Activated CD8-positive, alpha-beta memory T cell treated with anti-CD3 and anti-CD28 coated beads, Interleukin-2, amount 50 U/mL, for 48 hours (primary cell): Measurements from ENCODE around the gene ZNF385D.
"Not testable (repeated sequence)": the region's sequence is repeated elsewhere in the genome, so short reads cannot be mapped to it uniquely, and the experiment has no call there.

Experiments
- DNase-seq: peaks from one replicate; pipeline ENCODE4 v3.0.0-alpha.2; 2020

The ZNF385D gene

DNA sequence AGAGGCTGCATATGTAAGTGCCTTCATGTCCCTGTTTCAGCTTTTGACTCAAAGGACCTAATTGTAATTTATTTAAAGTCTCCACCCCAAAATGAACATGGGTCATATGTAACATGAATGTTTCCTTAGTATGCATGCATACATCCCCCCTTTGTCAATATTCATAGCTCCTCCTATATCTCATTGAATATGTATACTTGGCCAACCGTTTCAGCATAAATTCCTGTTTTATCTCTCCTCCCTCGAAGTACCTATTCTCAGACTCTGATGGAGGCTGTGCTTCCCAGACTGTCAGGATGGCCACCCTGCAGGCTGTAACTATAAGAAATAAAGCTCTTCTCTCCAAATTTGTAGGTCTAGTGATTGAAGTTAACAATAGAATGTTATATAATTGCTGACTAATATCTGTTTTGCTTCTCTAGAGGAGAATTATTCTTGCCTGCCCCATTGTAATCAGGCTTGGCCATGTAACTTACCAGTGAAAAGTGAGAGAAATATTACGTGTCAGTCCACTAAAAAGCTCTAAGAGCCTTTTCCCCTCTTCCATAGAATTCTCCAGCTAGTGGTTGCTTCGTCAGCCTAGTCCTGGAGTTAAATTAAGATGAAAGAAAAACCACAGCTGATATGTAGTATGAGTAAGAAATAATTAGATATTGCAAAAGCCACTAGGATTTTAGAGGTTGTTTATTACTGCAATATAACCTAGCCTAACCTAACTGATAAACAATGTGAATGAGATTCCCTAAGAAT lies 245.1 kb downstream of the ZNF385D start:
- no peak for DNase-seq

DNA sequence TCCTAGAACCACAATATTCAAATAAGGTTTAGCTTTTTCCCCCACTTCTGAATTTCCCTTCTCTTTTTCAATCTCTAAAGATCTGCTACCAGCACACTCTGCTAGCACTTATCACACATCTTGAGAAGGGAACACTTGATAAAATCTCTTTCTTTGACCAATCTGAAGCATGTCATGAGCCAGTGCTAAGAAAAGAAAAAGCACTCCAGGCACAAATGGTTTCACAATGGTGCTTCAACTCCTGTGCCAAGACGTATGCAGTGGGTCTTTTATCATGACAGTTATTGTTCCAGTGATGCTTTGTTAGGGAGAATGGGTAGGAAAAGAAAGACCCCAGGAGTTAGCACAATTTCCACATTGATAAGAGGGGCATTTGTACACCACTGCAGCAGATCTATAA lies 248.4 kb downstream of the ZNF385D start:
- no peak for DNase-seq

DNA sequence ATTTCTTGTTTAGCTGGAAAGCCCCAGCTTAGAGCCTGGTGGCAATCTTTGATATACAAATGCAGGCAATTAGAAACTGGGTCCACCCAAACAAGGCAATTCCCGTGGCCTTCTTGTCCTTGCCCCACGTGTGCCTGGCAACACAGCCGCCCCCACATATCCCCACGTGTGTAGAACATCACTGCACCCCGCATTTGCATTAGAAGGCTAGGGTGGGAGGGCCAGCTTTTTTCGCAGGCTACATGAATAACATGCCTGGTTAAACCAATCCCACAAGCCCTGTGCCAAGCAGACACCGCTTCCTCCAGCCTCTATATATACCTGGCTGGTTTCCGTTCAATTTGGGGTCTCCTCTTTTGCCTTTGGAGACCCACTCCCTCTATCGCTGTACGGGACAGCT lies 250.2 kb downstream of the ZNF385D start:
- no peak for DNase-seq

- DNase-seq = not testable (repeated sequence)
Observed at GRCh38 chr3:21490671-21491070, 260.3 kb downstream of the ZNF385D start.

- no peak for DNase-seq
Observed at GRCh38 chr3:21487520-21487919, 263.5 kb downstream of the ZNF385D start.

DNA sequence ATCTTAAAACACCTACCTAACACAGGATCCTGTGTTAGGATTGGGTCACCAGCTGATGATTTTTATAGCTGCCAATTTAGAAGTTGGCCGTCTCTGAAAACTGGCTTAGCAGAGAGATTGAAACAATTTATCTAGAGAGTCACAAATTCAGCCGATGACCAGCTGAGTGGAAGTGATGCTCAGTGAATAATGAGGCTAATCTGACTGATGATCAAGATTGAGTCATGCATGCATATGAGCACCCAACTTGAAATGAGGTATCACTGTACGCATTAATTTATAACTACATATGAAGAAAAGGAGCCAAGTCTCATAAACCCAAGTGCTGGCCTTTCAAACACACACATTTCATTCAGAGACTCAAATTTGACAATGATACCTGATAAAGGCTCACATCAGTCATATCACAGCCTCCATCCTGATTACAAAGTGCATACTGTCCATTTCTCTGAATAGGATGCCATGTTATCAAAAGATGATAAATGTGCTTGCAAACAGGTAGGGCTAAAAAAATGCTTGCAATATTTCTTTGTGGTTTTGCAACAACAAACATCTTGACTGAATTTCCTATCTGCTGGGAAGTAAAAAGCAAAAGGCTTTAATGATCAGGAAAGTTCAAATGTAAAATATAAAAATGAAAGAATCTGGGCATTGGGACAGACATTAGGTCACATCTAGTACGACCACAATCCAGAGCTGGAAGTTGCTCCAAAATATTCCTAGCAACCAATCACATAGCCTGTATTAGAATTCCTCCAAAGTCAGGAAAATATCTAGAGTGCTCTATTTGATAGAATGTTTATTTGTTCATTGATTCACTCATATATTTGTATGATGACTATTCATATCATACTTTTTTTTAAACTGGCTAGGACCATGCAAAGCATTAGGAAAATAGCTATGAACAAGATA lies 264.7 kb downstream of the ZNF385D start:
- DNase-seq = not testable (repeated sequence)

- no peak for DNase-seq
Observed at GRCh38 chr3:21484828-21485144, 266.2 kb downstream of the ZNF385D start.

DNA sequence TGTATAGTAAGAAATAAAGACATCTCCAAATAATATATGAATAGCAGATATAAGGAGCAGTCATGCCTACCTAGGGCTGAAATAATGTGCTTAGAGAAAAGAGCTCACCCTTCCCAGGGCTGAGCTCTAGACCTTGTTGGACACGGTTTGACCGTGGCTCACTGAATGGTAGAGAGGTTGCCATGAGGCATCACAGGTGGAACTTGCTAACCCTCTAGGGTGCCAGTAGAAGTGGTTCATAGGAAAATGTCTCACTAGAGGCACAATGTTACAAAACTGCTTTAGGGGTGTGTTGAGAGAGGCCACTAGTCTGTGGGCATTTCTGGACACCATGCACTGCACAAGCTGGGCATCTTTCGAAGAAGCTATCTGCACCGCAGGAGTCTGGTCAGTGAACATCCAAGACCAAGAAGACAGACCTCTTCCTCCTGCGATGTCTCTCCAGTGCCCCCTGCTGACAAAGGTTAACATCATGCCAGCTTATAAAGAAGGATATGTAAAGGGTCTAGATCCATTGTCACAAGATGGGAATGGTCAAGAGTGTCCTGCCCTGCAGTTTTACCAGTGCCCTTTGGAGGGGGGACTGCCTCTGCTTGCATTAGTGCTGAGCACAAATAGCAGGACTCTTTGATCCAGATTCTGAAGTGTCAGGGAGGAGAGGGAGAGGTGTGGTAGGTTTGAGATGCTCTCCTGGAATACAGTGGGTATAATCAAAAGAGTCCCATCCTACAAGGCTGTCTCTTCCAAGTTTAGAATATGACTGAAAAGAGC lies 266.8 kb downstream of the ZNF385D start:
- DNase-seq = no peak

DNA sequence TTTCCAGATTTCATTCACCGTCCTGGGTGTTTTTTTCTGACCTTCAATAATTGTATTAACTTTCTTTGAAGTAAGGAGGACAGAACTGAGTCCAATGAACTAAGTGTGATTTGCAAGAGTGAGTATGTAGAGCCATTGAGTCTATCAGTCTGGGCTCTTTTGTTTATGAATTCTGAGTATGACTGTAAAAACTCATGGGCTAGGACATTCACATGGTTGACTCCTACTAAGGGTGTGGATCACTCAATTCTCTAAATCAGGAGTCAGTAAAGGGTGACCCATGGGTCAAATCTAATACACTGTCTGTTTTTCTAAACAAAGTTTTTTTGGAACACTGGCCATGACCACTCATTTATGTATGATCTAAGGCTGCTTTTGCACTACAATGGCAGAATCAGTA lies 269.0 kb downstream of the ZNF385D start:
- DNase-seq = no peak

DNA sequence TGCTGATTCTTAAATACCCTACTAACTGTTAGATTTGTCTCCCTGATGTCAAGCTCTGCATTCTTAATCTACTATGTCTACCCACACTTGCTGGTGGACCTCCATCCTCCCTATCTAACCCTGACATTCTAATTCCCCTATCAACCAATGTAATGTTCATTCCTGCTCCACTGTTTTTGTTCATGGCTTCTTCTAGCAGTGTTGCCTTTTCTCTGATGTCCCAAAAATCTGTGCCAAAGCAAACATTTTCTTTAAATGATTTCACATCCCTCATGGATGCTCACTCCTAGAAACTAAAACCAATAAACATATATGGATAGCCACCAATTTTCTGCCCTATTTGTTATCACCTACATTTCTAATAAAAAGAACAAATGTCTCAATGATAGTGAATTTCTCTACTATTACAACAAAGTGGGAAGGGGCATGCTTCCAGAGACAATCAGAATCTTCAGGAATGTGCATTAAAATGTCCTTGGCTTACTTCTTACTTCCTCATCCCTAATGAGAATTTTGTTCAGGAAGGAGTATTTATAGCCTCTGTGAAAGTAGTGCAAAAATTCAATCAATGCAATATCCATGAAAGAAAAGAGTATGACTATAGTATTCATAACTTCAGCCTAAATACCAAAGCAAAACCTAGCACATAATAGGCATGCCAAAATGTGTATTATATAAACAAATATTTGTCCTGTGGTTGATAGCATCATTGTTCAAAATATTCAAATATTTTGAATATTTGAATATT lies 273.3 kb downstream of the ZNF385D start:
- no peak for DNase-seq

GRCh38 chr3:21466476-21466875 lies 284.5 kb downstream of the ZNF385D start:
- DNase-seq = no peak

DNA sequence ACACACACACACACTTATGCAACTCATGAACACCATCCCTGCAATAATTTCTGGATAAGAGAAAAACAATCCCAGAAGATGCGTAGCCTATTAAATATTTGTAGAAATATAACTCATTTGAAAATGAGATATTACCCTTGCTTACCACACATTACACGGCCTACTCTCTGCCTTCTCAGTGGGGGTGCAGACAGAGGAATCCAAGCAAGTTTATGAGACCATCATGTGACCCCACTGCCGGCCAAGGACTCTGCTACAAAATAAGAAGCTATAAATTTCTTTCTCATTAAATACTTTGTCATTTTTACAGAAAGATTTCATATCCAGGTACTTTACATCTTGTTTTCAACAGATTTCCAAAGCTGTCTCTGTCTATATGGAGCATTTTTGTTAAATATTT lies 286.3 kb downstream of the ZNF385D start:
- DNase-seq = no peak

GRCh38 chr3:21463319-21463718 lies 287.7 kb downstream of the ZNF385D start:
- DNase-seq = no peak

DNA sequence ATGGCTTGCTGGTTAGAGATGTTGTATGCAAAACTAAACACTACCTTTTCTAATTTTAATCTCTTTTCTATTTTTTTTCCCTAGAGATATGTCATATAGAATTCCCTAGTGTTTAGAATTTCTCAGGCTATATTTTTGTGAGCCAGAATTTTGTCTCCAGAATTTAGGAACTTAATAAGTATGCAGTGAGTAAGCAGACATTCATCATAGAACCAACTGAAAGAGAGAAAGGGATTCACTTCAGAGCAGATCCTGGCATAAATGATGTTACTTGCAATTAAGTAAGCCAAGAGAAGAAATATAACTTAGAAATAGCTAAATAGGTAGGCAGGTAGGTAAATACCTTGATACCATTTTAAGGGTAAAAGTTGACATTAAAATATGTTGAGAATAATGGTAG lies 288.9 kb downstream of the ZNF385D start:
- no peak for DNase-seq

DNA sequence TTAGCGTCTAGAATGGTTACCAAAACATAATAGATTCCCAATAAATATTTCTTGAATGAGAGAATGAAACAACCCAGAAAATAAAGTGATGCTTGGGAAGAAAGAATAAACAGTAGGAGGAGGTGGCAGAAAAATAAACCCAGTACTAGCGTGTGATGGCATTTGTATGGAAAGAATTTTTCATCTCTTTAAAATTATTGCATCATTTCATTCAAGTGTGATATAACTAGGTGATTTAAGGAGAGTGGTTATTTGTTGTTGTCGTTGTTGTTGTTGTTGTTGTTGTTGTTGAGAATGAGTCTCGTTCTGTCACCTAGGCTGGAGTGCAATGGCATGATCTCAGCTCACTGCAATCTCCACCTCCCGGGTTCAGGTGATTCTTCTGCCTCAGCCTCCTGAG lies 293.9 kb downstream of the ZNF385D start:
- DNase-seq = no peak

DNA sequence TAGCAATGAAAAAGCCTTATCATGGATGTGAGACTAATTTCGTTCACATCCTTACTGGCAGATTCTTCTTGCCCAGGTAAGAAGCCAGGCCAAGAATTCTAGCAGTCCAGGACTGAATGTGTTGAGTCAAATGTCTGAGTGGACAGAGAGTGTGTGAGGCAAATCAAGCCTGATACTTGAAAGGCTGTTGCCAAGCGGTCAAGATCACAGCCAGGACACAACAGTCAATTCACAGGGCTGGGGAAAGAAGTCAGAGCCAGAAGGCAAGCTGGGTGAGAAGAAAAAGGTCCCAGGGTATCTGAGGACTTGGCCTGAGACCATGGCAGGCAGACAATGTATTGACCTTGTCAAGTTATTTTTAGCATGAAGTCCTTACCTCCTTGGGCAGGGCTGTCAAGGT lies 301.3 kb downstream of the ZNF385D start:
- DNase-seq = no peak

GRCh38 chr3:21447476-21448151 lies 303.4 kb downstream of the ZNF385D start:
- no peak for DNase-seq

DNA sequence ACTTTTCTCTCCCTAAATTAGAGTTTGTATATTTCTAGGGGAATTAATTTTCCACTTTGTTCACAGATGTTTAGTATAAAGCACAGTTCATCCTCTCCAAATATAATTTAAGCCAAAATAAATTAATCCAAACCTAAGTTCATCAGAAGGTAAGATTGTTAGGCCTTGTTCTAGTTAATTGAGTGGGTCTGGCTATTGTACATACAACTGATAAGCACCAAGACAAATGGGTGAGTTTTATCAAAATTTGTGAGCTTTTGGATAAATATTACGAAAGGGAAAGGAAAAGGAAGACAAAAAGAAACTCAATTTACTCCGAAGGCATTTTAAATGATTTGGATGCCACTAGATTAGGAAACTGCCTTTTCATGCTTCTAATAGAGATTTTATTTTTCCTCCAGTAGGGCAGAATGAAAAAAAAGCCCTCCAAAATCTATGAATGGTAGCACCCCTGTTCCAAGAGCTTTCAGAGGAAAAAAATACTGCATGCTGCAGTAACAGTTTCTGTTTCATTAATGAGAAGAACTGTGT lies 304.0 kb downstream of the ZNF385D start:
- no peak for DNase-seq

DNA sequence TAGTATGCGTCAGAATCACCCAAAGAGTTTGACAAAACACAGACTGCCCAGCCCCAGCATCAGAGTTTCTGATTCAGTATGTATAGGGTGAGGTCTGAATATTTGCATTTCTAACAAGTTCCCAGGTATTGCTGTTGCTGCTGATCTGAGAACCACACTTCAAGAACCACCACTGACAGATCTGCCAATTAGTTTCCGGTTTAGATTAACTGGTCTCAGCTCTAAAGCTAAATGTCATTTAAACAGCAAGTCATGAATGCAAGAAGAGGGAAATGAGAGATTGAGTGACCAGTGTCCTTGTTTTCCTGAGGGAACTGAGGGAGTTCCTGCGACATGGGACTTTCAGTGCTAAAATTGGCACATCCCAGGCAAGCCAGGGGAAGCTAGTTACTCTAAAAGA lies 305.0 kb downstream of the ZNF385D start:
- no peak for DNase-seq

DNA sequence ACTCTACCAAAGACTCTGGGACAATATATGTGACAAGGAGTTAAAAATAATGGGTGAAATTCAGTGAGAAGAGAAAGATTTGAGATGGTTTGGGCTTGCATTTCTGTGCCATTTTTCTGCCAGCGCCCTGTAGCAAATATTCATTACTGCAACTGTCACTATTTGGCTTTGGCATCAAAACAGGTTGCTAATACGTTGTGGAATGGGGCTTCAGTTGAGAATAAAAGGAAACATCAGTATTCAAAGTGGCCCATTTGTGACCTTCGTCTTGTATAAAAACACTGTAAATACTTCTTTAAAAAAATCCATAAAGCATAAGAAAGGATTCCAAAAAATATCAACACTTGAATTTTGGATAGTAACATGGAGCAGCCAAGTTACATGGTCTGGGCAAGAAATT lies 309.2 kb downstream of the ZNF385D start:
- DNase-seq = no peak

DNA sequence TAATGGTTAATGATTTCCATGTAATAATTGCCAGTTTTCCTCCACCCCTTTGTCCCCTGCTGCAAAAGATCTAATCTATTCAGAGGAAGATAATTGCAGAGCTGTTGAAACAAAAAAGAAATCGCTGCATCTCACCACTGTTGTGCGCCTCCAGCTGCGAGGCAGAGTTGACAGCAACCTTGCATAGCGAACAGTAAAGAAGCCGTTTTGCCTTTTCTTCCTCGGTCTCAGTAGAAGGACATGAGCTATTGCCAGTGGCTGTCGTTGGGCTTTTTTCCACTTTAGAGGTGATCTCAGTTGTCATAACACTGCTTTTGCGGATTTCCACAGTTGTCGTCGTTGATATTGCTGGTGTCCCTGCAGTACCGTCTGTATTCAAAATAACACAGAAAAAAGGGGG lies 314.2 kb downstream of the ZNF385D start:
- DNase-seq = no peak

- DNase-seq = no peak
Observed at GRCh38 chr3:21435871-21436270, 315.1 kb downstream of the ZNF385D start.
